Stomach smooth muscle (tissue), 2 donors: ENCODE measurements around the gene PCDHGA2.
A peak's percentile ranks its signal among the peaks of the same experiment; 100 is the strongest.
"Not testable (repeated sequence)": the region's sequence is repeated elsewhere in the genome, so short reads cannot be mapped to it uniquely, and the experiment has no call there.

Source experiments
- H3K27ac ChIP-seq: one replicate; pipeline ENCODE4 v1.7.0; 2013; ENCODE audit warnings: mild to moderate bottlenecking, low read length, inconsistent platforms
- H3K27me3 ChIP-seq, 2 donors: one replicate each; pipeline ENCODE4 v1.7.0; 2013; ENCODE audit warnings: low read length in 2 of 2; ENCODE audit not compliant: insufficient read depth in 2 of 2, control insufficient read depth in 1 of 2
- H3K36me3 ChIP-seq, 2 donors: one replicate each; pipeline ENCODE4 v1.7.0; 2013; ENCODE audit warnings: low read length in 2 of 2; ENCODE audit not compliant: control insufficient read depth in 2 of 2, insufficient read depth in 2 of 2
- H3K4me1 ChIP-seq: one replicate; pipeline ENCODE4 v1.7.0; 2013; ENCODE audit warnings: low read length; ENCODE audit not compliant: control insufficient read depth, insufficient read depth
- H3K4me3 ChIP-seq, 2 donors: one replicate each; pipeline ENCODE4 v1.7.0; 2013; ENCODE audit warnings: low read length in 2 of 2
- H3K9ac ChIP-seq, 2 donors: one replicate each; pipeline ENCODE4 v1.7.0; 2013; ENCODE audit warnings: low read length in 2 of 2, mild to moderate bottlenecking in 1 of 2
- H3K9me3 ChIP-seq, 2 donors: one replicate each; pipeline ENCODE4 v1.7.0; 2013; ENCODE audit warnings: low read length in 2 of 2; ENCODE audit not compliant: control insufficient read depth in 2 of 2
- donor health status: healthy.
- donor health status: Pancreatic carcinoma.

The PCDHGA2 gene

GRCh38 chr5:141366016-141366896 is 27.7 kb downstream of the PCDHGA2 start:
- H3K27me3 ChIP-seq: no peaks in the 10 kb centered on the region
- no peaks in the 10 kb centered on the region for H3K36me3 ChIP-seq
- no peak overlapping the region for H3K27ac ChIP-seq
- H3K9ac ChIP-seq: no peak overlapping the region
- peaks cover 35 to 60% of the 10 kb centered on the region in 2 donors for H3K9me3 ChIP-seq
- H3K4me3 ChIP-seq: peak overlapping the region; percentile 22 to 46
- H3K4me1 ChIP-seq: no peaks in the 10 kb centered on the region

GRCh38 chr5:141369994-141370848 is 31.7 kb downstream of the PCDHGA2 start, which contains the start of gene PCDHGB3:
Gene PCDHGB3 (plus strand): TSS chr5:141370242. CDS start chr5:141370395, 153 bp downstream.
- H3K9me3 ChIP-seq: peaks cover 45 to 70% of the 10 kb centered on the region in 2 donors
- no peak within 1 kb of the TSS for H3K27ac ChIP-seq
- no peaks in the 10 kb centered on the region for H3K27me3 ChIP-seq
- H3K4me1 ChIP-seq: peaks cover 4% of the 10 kb centered on the region
- H3K9ac ChIP-seq: no peak within 1 kb of the TSS
- H3K4me3 ChIP-seq: peak within 1 kb of the TSS; percentile 47 to 57
- H3K36me3 ChIP-seq: peaks cover 0 to 2% of the 10 kb centered on the region in 2 donors

GRCh38 chr5:141371572-141372475 is 33.3 kb downstream of the PCDHGA2 start:
- peaks cover 4% of the 10 kb centered on the region for H3K4me1 ChIP-seq
- H3K9ac ChIP-seq: no peak overlapping the region
- no peak overlapping the region for H3K27ac ChIP-seq
- H3K4me3 ChIP-seq: peak overlapping the region; percentile 36 to 47
- no peaks in the 10 kb centered on the region for H3K27me3 ChIP-seq
- peaks cover 41 to 70% of the 10 kb centered on the region in 2 donors for H3K9me3 ChIP-seq
- H3K36me3 ChIP-seq: peaks cover 0 to 2% of the 10 kb centered on the region in 2 donors

GRCh38 chr5:141373673-141374317 is 35.2 kb downstream of the PCDHGA2 start, which contains the start of gene PCDHGA6:
Gene PCDHGA6 (plus strand): TSS chr5:141373891. CDS start chr5:141374084, 193 bp downstream.
- no peak within 1 kb of the TSS for H3K27ac ChIP-seq
- H3K9me3 ChIP-seq: peaks cover 40 to 77% of the 10 kb centered on the region in 2 donors
- no peaks in the 10 kb centered on the region for H3K27me3 ChIP-seq
- H3K4me1 ChIP-seq: peaks cover 4% of the 10 kb centered on the region
- peak within 1 kb of the TSS; percentile 31 to 65 for H3K4me3 ChIP-seq
- H3K9ac ChIP-seq: no peak within 1 kb of the TSS
- peaks cover 0 to 2% of the 10 kb centered on the region in 2 donors for H3K36me3 ChIP-seq

- peak overlapping the region; percentile 31 to 65 for H3K4me3 ChIP-seq
- H3K4me1 ChIP-seq: peaks cover 4% of the 10 kb centered on the region
- peaks cover 0 to 2% of the 10 kb centered on the region in 2 donors for H3K36me3 ChIP-seq
- H3K27me3 ChIP-seq: no peaks in the 10 kb centered on the region
- H3K9ac ChIP-seq: no peak overlapping the region
- no peak overlapping the region for H3K27ac ChIP-seq
- peaks cover 38 to 76% of the 10 kb centered on the region in 2 donors for H3K9me3 ChIP-seq
Observed at GRCh38 chr5:141374627-141375026, 36.1 kb downstream of the PCDHGA2 start.

- H3K27ac ChIP-seq, H3K9ac ChIP-seq, H3K36me3 ChIP-seq, H3K4me1 ChIP-seq, H3K27me3 ChIP-seq: not testable (repeated sequence)
- peak overlapping the region in 1 of 2 donors; percentile 15 for H3K4me3 ChIP-seq
- H3K9me3 ChIP-seq: peaks cover 36 to 73% of the 10 kb centered on the region in 2 donors
Observed at GRCh38 chr5:141375444-141376155, 37.0 kb downstream of the PCDHGA2 start.

- Histone ChIP-seq H3K4me3 (peak within 1 kb of the TSS; percentile 56 to 58), H3K27me3 (no peaks in the 10 kb centered on the region), H3K36me3 (peaks cover 0 to 3% of the 10 kb centered on the region in 2 donors), H3K4me1 (no peaks in the 10 kb centered on the region), H3K27ac (no peak within 1 kb of the TSS), H3K9me3 (peaks cover 34 to 60% of the 10 kb centered on the region in 2 donors), H3K9ac (no peak within 1 kb of the TSS)
Observed at GRCh38 chr5:141382469-141383294, 44.1 kb downstream of the PCDHGA2 start, which contains the start of gene PCDHGA7. Gene PCDHGA7 (plus strand): TSS chr5:141382742. CDS start chr5:141382900, 158 bp downstream.

- Histone ChIP-seq H3K27me3 (no peaks in the 10 kb centered on the region), H3K4me3 (peak overlapping the region; percentile 56 to 58), H3K36me3 (peaks cover 0 to 3% of the 10 kb centered on the region in 2 donors), H3K4me1 (no peaks in the 10 kb centered on the region), H3K9ac (no peak overlapping the region), H3K27ac (no peak overlapping the region), H3K9me3 (peaks cover 36 to 59% of the 10 kb centered on the region in 2 donors)
Observed at GRCh38 chr5:141383345-141383744, 44.8 kb downstream of the PCDHGA2 start.
